CD4-positive, alpha-beta T cell (primary cell): ENCODE results near the gene BPIFB1. TPM values are rescaled to one million over a fixed set of nuclear protein-coding genes. Genes with fewer than 3 reads are reported as not detected.

Source experiments
- ATAC-seq: fragments of 200-7000 bp; cut with Tn5 transposase; one replicate; pipeline ENCODE4 v1.10.0; 2022; ENCODE audit warnings: mild to moderate bottlenecking; ENCODE audit not compliant: poor library complexity
- CTCF ChIA-PET: fragments of 350-600 bp; sonication (Branson Sonifier 250); formaldehyde crosslinking; loops from one replicate; lab custom pipeline; 2021; ENCODE audit warnings: antibody characterized with exemption, inconsistent platforms; lab: Charles Lee
- POLR2A ChIA-PET: fragments of 350-600 bp; sonication (Branson Sonifier 250); formaldehyde crosslinking; loops from one replicate; lab custom pipeline; 2021; ENCODE audit warnings: antibody characterized with exemption, inconsistent platforms; lab: Charles Lee
- DNase-seq, 14 experiments: peaks; one replicate each; pipeline ENCODE4 v3.0.0-alpha.2; 2013 to 2020; ENCODE audit warnings: mixed read lengths in 2 of 14
- H3K27ac ChIP-seq, 2 donors: one replicate each; pipeline versions ENCODE4 v1.5.1 to v1.7.0; 2013; ENCODE audit warnings: low read length in 2 of 2, low read depth in 1 of 2, mild to moderate bottlenecking in 1 of 2
- H3K27me3 ChIP-seq, 2 experiments: 1 replicate in 1 of 2; 2 replicates in 1 of 2; pipeline versions ENCODE4 v1.6.1 to v1.7.0; 2013; ENCODE audit warnings: low read length in 2 of 2, control low read depth in 1 of 2, mild to moderate bottlenecking in 1 of 2, moderate library complexity in 1 of 2; ENCODE audit not compliant: insufficient read depth in 2 of 2, control insufficient read depth in 1 of 2
- H3K36me3 ChIP-seq: one replicate; pipeline ENCODE4 v1.6.1; 2013; ENCODE audit warnings: low read length, control low read depth; ENCODE audit not compliant: insufficient read depth
- H3K4me1 ChIP-seq: one replicate; pipeline ENCODE4 v1.6.1; 2013; ENCODE audit warnings: low read length, control low read depth; ENCODE audit not compliant: insufficient read depth
- H3K4me3 ChIP-seq: one replicate; pipeline ENCODE4 v1.5.1; 2013; ENCODE audit warnings: mild to moderate bottlenecking, low read length, moderate library complexity
- H3K9me3 ChIP-seq, 2 experiments: 1 replicate in 1 of 2; 2 replicates in 1 of 2; pipeline versions ENCODE4 v1.6.1 to v1.7.0; 2013; ENCODE audit warnings: low read length in 2 of 2, mild to moderate bottlenecking in 2 of 2, control low read depth in 1 of 2, moderate library complexity in 1 of 2; ENCODE audit not compliant: control insufficient read depth in 1 of 2, insufficient read depth in 1 of 2
- H3K27ac Mint-ChIP-seq: one replicate; pipeline ENCODE4 v1.8.0; 2020; ENCODE audit warnings: mixed read lengths
- H3K27me3 Mint-ChIP-seq: one replicate; pipeline ENCODE4 v1.8.0; 2021; ENCODE audit warnings: mixed read lengths
- H3K36me3 Mint-ChIP-seq: one replicate; pipeline ENCODE4 v1.8.0; 2021; ENCODE audit warnings: low read depth, mixed read lengths
- H3K4me1 Mint-ChIP-seq: one replicate; pipeline ENCODE4 v1.8.0; 2021; ENCODE audit warnings: low read depth, mixed read lengths
- H3K4me3 Mint-ChIP-seq: one replicate; pipeline ENCODE4 v1.8.0; 2020; ENCODE audit warnings: mild to moderate bottlenecking, mixed read lengths
- H3K9me3 Mint-ChIP-seq: one replicate; pipeline ENCODE4 v1.8.0; 2020; ENCODE audit warnings: mixed read lengths
- intact Hi-C, 2 experiments: fragments of 100-400 bp; cut with DNase I in 1 of 2; cut with micrococcal nuclease in 1 of 2; formaldehyde crosslinking; loops; one replicate each; pipeline versions ENCODE4 v1.15.1 to v1.9.0; 2023 to 2025; cut with DNase I, micrococcal nuclease
- total RNA-seq, 174 experiments: library from RNA in 2 of 174; stranded (reverse) in 2 of 174; gene quantifications; one replicate each; pipeline ENCODE4 v1.2.3 and lab custom pipeline; 2021 to 2026
- TF ChIP-seq, protein P1 (sequence below): fragments of 200-600 bp; IDR thresholded peaks from one replicate; pipeline ENCODE4 v1.8.0; 2022; ENCODE audit warnings: antibody characterized with exemption, mild to moderate bottlenecking

BPIFB1 gene
- total RNA-seq, 2 experiments from 2014 or later: not detected

DNA sequence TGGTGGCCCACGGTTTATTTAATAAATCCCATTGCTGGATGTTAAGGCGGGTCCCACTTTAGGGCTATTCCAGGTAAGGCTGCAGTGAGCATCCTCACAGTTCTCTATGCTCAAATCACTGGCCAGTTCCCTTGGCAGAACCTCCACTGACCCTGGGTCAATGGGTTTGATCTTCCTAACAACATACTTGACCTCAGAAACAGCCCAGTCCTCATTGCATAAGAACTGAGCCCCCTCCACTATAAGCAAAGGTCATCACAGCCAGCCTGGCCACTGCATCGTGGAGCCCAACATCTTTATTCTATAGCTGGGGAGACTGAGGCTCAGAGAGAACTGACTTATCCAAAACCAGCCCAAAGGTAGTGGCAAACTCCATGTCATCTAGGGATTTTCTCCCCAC is 4.3 kb upstream of the BPIFB1 start:
- Mint-ChIP-seq H3K27ac (no peak overlapping the region), H3K27me3 (peaks cover 15% of the 10 kb centered on the region), H3K4me1 (no peaks in the 10 kb centered on the region), H3K36me3 (no peaks in the 10 kb centered on the region), H3K4me3 (no peak overlapping the region), H3K9me3 (no peaks in the 10 kb centered on the region)
- H3K36me3 ChIP-seq: no peaks in the 10 kb centered on the region
- DNase-seq: no peak
- H3K9me3 ChIP-seq: no peaks in the 10 kb centered on the region
- intact Hi-C loops: no loop called here
- TF ChIP-seq, protein P1, sequence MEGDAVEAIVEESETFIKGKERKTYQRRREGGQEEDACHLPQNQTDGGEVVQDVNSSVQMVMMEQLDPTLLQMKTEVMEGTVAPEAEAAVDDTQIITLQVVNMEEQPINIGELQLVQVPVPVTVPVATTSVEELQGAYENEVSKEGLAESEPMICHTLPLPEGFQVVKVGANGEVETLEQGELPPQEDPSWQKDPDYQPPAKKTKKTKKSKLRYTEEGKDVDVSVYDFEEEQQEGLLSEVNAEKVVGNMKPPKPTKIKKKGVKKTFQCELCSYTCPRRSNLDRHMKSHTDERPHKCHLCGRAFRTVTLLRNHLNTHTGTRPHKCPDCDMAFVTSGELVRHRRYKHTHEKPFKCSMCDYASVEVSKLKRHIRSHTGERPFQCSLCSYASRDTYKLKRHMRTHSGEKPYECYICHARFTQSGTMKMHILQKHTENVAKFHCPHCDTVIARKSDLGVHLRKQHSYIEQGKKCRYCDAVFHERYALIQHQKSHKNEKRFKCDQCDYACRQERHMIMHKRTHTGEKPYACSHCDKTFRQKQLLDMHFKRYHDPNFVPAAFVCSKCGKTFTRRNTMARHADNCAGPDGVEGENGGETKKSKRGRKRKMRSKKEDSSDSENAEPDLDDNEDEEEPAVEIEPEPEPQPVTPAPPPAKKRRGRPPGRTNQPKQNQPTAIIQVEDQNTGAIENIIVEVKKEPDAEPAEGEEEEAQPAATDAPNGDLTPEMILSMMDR: no peak
- ChIA-PET POLR2A (no interaction called here), CTCF (no interaction called here)
- H3K4me1 ChIP-seq: no peaks in the 10 kb centered on the region
- no peak overlapping the region for H3K27ac ChIP-seq
- no peak overlapping the region for H3K4me3 ChIP-seq
- ATAC-seq: no peak
- H3K27me3 ChIP-seq: no peaks in the 10 kb centered on the region

GRCh38 chr20:33279261-33279910 is 3.6 kb upstream of the BPIFB1 start:
- CTCF ChIA-PET: no interaction called here
- no peak overlapping the region for H3K27ac ChIP-seq
- TF ChIP-seq, protein P1: no peak
- H3K27me3 Mint-ChIP-seq: peaks cover 15% of the 10 kb centered on the region
- H3K4me3 ChIP-seq: no peak overlapping the region
- no peaks in the 10 kb centered on the region for H3K36me3 ChIP-seq
- no peak overlapping the region for H3K4me3 Mint-ChIP-seq
- ATAC-seq (no peak), DNase-seq (no peak)
- intact Hi-C loops: no loop called here
- H3K9me3 ChIP-seq: no peaks in the 10 kb centered on the region
- no peaks in the 10 kb centered on the region for H3K27me3 ChIP-seq
- no peaks in the 10 kb centered on the region for H3K9me3 Mint-ChIP-seq
- H3K4me1 ChIP-seq: no peaks in the 10 kb centered on the region
- H3K27ac Mint-ChIP-seq: no peak overlapping the region
- H3K4me1 Mint-ChIP-seq: no peaks in the 10 kb centered on the region
- POLR2A ChIA-PET: no interaction called here
- H3K36me3 Mint-ChIP-seq: no peaks in the 10 kb centered on the region

- intact Hi-C loops: no loop called here
- Mint-ChIP-seq H3K27me3 (peaks cover 21% of the 10 kb centered on the region), H3K36me3 (no peaks in the 10 kb centered on the region), H3K27ac (no peak overlapping the region), H3K4me3 (no peak overlapping the region), H3K4me1 (no peaks in the 10 kb centered on the region), H3K9me3 (no peaks in the 10 kb centered on the region)
- Histone ChIP-seq H3K27ac (no peak overlapping the region), H3K27me3 (peaks cover 0 to 4% of the 10 kb centered on the region in 2 experiments), H3K9me3 (no peaks in the 10 kb centered on the region), H3K36me3 (no peaks in the 10 kb centered on the region), H3K4me1 (no peaks in the 10 kb centered on the region), H3K4me3 (no peak overlapping the region)
- CTCF ChIA-PET: no interaction called here
- POLR2A ChIA-PET: no interaction called here
- TF ChIP-seq, protein P1: no peak
- DNase-seq (no peak), ATAC-seq (no peak)
These were observed 2.9 kb upstream of the BPIFB1 start for GRCh38 chr20:33280000-33280680.
